Stimulated activated memory B cell treated with anti-CD40 and anti-IgM and Interleukin-4, amounts not matched to agents 10 μg/mL and 1 μg/mL and 100 μg/mL, for 72 hours (primary cell): ENCODE results near the gene GJC2.
"Not testable (repeated sequence)": the region's sequence is repeated elsewhere in the genome, so short reads cannot be mapped to it uniquely, and the experiment has no call there.

ENCODE experiments used
- ATAC-seq: fragments of 150-1000 bp; cut with Tn5 transposase; 2 replicates; pipeline ENCODE4 v1.10.0; 2021
- H3K27ac Mint-ChIP-seq: one replicate; pipeline ENCODE4 v1.8.0; 2022; ENCODE audit warnings: mild to moderate bottlenecking, mixed read lengths
- H3K27me3 Mint-ChIP-seq: one replicate; pipeline ENCODE4 v1.8.0; 2022; ENCODE audit warnings: mixed read lengths
- H3K36me3 Mint-ChIP-seq: one replicate; pipeline ENCODE4 v1.8.0; 2022; ENCODE audit warnings: mixed read lengths
- H3K4me1 Mint-ChIP-seq: one replicate; pipeline ENCODE4 v1.8.0; 2022; ENCODE audit warnings: mixed read lengths
- H3K4me3 Mint-ChIP-seq: one replicate; pipeline ENCODE4 v1.8.0; 2022; ENCODE audit warnings: mild to moderate bottlenecking, moderate library complexity, mixed read lengths
- H3K9me3 Mint-ChIP-seq: one replicate; pipeline ENCODE4 v1.8.0; 2022; ENCODE audit warnings: mixed read lengths

GJC2 gene

DNA sequence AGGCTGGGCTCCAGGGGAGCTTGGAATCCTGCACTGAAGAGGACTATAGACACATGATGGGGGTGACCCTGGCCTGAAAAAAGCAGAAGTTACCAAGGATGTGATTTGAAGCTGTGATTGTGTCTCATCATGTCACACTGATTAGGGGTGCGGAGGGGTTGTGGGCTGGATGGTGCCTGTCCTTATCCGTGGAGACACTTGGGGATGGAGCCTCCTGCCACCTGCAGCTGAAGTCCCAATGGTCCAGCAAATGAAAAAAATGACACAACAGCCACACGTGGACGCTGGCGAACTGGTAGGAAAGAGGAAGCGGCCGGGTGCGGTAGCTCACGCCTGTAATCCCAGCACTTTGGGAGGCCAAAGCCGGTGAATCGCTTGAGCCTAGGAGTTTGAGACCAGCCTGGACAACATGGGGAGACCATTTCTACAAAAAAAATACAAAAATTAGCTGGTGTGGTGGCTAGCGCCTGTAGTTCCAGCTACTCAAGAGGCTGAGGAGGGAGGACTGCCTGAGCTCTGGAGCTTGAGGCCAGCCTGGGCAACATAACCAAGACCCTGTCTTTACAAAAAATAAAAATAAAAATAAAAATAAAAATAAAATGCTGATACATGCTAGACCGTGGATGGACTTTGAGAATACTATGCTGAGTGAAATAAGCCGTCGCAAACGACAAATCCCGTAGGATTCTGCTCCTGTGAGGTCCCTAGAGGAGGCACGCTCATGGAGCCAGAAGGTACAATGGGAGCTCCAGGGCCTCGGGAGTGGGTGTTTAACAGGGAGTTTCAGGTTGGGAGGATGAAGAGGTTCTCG is 15.0 kb downstream of the GJC2 start:
- Mint-ChIP-seq H3K27me3 (no peaks in the 10 kb centered on the region), H3K36me3 (no peaks in the 10 kb centered on the region), H3K4me1 (peaks cover 39% of the 10 kb centered on the region), H3K27ac (peak overlapping the region; percentile 83), H3K9me3 (no peaks in the 10 kb centered on the region), H3K4me3 (peak overlapping the region; percentile 78)
- ATAC-seq: no peak

DNA sequence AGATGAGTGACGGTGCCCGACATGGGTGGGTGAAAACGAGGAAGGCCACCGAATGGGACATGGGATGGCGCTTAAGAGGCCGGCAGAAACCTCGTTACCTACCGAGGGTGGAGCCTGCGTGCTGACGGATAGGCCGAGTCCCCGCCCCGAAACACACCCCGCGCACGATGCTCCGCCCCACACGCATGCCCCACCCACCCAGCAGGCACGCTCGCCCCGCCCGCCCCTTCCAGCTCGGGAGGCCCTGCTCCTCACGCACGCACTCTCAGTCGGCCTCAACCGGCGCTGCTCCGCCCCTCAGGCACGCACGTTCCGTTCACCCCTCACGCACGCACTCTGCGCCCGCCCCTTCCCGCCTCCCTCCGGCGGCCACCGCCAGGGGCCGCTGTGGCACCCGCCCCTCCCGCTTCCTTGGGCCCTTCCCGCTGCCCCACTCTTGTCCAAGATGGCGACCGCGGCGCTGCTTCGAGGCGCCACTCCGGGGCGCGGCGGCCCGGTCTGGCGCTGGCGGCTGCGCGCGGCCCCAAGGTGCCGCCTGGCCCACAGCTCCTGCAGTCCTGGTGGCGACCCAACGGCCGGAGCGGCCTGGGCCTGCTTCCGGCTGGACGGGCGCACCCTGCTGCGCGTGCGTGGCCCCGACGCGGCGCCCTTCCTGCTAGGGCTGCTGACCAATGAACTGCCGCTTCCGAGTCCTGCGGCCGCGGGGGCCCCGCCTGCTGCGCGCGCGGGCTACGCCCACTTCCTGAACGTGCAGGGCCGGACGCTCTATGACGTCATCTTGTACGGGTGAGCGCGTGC is 15.8 kb downstream of the GJC2 start, which contains the start of gene IBA57:
TSS of gene IBA57 (plus strand) at position 433 of the 798 bp plus-strand sequence. CDS start at position 446, 13 bp downstream.
- no peaks in the 10 kb centered on the region for H3K9me3 Mint-ChIP-seq
- H3K36me3 Mint-ChIP-seq: no peaks in the 10 kb centered on the region
- peaks cover 41% of the 10 kb centered on the region for H3K4me1 Mint-ChIP-seq
- H3K27me3 Mint-ChIP-seq: no peaks in the 10 kb centered on the region
- H3K4me3 Mint-ChIP-seq: peak within 1 kb of the TSS; percentile 89
- peak within 1 kb of the TSS; percentile 83 for H3K27ac Mint-ChIP-seq
- peak; percentile 94 for ATAC-seq

DNA sequence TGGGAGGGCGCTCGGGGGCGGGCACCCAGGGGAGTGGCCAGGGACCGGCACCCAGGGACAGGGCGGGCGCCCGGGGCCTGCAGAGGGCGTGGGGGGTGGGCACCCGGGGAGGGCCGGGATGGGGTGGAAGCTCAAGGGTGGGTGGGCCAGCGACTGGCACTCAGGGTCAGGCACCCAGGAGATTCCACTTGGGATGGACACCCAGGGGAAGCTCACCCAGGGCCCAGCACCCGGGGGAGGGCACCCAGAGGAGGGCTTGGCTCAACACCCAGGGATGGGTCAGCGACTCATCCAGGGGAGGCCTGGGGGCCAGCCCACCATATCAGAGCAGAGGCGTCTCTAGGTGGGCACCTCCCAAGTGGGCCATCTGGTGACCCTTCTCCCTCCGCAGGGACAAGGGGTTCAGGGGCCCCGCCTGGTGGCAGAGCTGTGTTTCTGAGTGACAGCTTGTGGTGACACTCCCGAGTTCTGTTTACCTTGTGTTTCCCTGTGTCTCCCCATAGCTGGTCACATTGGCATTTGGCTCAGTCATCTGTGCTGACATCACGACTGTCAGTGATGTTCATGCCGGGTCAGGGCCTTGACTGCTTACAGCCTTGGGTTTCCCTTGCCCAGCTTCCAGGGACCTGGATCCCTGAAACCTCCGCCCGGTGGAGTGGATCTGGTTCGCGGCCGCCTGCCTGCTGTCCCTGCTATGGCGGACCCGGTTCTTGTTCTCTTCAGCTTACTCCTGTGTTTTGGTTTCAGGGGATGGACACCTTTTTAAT is 16.6 kb downstream of the GJC2 start:
- Mint-ChIP-seq H3K4me3 (peak overlapping the region; percentile 89), H3K4me1 (peaks cover 42% of the 10 kb centered on the region), H3K9me3 (no peaks in the 10 kb centered on the region), H3K27me3 (no peaks in the 10 kb centered on the region), H3K36me3 (no peaks in the 10 kb centered on the region), H3K27ac (peak overlapping the region; percentile 83)
- peak; percentile 25 for ATAC-seq

DNA sequence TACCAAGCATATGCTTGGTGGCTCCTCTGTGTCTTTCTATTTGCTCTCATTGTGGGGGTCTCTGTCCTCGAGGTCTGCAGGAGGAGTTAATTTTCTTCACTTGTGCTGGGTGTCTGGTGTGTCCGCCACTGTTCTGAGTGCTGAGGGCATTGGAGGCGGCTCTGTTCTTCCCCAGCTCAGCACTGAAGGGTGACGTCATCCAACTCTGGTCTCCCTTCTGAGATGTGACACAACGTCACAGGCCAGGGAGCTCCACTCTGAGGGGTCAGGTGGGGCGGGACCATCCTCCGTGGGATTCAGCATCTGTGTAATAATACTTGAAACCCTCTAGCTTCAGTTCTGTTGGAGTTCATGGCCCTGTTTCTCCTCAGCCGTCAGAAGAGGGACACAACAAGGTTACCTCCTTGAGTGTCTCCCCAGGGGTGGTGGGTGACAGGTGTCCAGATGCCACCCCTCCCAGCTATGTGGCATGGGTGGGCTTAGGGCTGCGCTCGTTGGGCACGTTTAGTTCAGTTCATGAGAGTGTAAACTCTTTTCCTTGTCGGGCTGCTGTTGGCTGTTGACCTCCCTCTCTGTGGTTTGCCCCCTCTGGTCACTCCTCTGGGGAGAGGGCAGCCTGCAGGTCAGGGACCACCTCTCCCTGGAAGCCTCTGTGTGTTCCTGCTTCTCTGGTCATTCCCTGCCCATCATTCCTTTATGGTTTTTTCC is 19.0 kb downstream of the GJC2 start:
- H3K4me1 Mint-ChIP-seq: peaks cover 59% of the 10 kb centered on the region
- no peak for ATAC-seq
- H3K27me3 Mint-ChIP-seq: no peaks in the 10 kb centered on the region
- H3K4me3 Mint-ChIP-seq: no peak overlapping the region
- no peak overlapping the region for H3K27ac Mint-ChIP-seq
- peaks cover 7% of the 10 kb centered on the region for H3K36me3 Mint-ChIP-seq
- no peaks in the 10 kb centered on the region for H3K9me3 Mint-ChIP-seq

DNA sequence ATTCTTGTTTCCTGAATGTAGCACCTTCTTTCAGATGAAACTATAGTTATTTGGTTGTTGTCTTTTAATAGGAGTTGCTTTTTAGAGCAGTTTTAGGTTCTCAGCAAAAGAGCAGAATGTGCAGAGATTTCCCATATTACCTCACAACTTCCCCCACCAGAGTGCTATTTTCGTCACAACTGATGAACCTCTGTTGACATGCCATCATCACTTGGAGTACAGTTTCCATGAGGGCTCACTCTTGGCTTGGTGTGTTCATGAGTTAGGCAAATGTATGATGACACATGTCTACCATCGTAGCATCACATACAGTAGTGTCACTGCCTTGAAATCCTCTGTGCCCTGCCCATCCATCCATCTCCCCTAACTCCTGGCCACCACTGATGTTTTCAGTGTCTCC is 19.6 kb downstream of the GJC2 start:
- no peaks in the 10 kb centered on the region for H3K27me3 Mint-ChIP-seq
- H3K4me3 Mint-ChIP-seq: no peak overlapping the region
- no peak for ATAC-seq
- H3K9me3 Mint-ChIP-seq: no peaks in the 10 kb centered on the region
- no peak overlapping the region for H3K27ac Mint-ChIP-seq
- peaks cover 55% of the 10 kb centered on the region for H3K4me1 Mint-ChIP-seq
- peaks cover 7% of the 10 kb centered on the region for H3K36me3 Mint-ChIP-seq

DNA sequence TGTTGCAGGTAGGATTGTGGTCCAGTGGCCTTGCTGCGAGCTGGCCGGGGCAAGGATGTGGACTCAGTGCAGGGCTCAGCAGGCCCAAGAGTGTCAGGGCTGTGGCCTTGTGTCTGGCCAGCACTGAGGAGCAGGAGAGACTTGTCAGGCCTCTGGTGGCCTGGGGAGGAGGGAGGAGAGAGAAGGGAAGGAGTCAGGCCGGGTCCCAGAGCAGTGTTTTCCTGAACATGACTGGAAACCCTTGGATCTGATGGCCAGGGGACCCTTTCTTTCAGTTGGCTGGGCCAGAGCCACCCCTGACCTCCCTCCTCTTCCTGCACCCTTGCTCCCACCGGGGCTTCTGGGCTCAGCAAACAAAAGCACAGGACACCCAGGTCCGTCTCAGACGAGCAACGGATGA is 20.9 kb downstream of the GJC2 start:
- no peak for ATAC-seq
- Mint-ChIP-seq H3K4me1 (peaks cover 47% of the 10 kb centered on the region), H3K27me3 (no peaks in the 10 kb centered on the region), H3K36me3 (peaks cover 7% of the 10 kb centered on the region), H3K4me3 (no peak overlapping the region), H3K9me3 (no peaks in the 10 kb centered on the region), H3K27ac (no peak overlapping the region)

DNA sequence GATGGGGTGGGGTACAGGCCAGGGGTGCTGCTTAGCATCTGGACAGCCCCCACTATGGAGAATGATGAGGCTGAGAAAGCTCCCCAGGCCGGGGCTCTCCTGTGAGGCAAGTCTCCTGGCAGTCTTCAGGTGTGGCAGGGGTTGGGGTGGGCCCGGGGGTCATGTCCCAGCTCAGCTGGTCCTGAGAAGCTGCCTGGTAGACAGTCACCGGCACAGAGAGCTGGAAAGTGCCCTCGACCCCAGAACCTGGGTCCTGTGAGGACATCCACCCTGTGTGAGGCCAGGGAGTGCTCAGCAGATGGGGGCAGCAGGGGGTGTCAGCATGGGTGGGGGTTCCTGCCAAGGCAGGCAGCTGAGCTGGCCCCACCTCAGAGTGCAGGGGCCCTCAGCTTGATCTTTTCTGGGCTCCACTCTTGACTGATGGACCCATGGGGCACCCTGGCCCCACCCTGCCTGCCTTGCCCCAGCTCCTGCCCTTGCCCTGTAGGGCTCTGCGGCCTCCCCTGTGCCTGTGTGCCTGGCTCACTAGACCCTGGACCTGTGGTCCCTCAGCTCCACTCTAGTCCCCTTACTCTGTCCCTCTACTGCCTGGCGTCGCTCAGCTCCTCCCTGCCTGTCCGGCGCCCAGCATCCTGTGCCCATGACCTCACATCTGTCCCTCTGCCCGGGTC is 21.6 kb downstream of the GJC2 start:
- no peak overlapping the region for H3K4me3 Mint-ChIP-seq
- no peaks in the 10 kb centered on the region for H3K27me3 Mint-ChIP-seq
- H3K36me3 Mint-ChIP-seq: peaks cover 7% of the 10 kb centered on the region
- ATAC-seq: no peak
- peak overlapping the region; percentile 48 for H3K27ac Mint-ChIP-seq
- H3K4me1 Mint-ChIP-seq: peaks cover 47% of the 10 kb centered on the region
- no peaks in the 10 kb centered on the region for H3K9me3 Mint-ChIP-seq

DNA sequence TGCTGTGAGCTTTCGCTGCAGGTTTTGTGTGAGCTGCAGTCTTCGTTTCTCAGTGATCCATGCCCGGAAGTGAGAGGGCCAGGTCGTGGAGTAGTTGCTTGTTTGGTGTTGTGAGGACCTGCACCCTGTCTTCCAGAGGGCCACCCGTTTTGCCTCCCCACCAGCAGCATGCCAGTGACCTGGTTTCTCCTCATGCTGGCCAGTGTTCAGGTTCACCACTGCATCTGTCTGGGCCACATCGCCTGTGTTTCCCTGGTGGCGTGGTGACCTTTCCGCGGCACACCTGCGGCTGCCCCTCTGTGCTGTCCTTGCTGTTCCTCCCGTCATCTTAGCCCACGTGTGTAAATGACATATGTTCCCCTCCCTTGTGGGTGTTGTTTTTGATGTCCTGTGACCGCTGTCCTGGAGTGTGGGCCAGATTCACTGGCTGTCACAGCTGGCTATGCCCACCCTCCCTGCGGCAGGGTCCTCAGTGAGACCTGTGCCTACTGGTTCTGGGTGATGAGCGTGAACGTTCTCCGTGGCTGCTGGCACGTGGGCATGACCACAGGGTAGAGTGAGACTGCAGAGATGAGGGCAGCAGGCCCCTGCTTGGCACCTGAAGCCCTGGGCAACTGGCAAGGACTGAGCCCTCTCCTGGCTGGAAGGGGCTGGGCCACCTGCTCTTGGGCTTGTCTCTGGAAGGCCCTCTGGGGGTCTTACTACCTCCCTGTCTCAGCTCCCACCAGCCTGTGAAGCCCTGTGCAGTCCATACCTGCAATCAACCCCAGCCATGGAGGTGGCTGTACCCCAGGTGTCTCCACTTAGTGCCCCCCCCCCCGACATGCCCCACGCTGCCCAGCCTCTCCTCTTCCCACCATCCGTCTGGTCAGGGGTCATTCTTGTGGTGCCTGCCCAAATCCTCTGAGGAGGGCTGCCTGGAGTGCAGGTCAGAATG is 23.1 kb downstream of the GJC2 start:
- no peak overlapping the region for H3K27ac Mint-ChIP-seq
- peaks cover 37% of the 10 kb centered on the region for H3K4me1 Mint-ChIP-seq
- no peak overlapping the region for H3K4me3 Mint-ChIP-seq
- no peaks in the 10 kb centered on the region for H3K27me3 Mint-ChIP-seq
- peaks cover 7% of the 10 kb centered on the region for H3K36me3 Mint-ChIP-seq
- ATAC-seq: no peak
- no peaks in the 10 kb centered on the region for H3K9me3 Mint-ChIP-seq

DNA sequence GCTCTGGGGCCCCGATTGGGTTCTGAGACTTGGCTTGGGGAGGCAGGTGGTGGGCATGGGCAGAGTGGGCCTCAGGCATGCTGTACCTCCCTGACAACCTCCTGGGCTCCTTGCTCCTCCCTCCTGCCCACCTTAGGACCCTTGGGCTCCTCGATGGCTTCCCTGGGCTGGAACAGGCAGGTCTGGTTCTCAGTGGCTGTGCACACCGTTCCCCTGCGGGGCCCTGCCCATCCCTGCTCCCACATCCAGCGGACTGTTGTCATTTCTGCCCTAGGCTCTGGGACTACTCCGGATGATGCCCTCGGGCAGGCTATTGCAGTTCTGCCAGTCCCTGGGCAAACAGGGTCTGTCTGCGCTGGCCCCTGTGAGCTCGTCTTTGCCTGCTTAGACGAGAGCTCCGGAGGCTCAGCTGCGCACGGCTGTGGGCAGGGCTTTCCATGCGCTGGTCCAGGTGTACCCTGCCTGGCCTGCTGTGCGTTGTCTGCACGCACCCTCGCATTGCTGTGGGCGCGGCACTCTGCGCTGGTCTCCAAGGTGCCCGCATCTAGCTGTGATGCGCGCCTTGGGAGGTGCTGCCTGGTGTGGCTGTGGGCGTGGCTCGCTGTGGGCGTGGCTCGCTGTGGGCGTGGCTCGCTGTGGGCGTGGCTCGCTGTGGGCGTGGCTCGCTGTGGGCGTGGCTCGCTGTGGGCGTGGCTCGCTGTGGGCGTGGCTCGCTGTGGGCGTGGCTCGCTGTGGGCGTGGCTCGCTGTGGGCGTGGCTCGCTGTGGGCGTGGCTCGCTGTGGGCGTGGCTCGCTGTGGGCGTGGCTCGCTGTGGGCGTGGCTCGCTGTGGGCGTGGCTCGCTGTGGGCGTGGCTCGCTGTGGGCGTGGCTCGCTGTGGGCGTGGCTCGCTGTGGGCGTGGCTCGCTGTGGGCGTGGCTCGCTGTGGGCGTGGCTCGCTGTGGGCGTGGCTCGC is 24.1 kb downstream of the GJC2 start:
- H3K4me3 Mint-ChIP-seq, H3K27ac Mint-ChIP-seq, H3K27me3 Mint-ChIP-seq, ATAC-seq, H3K9me3 Mint-ChIP-seq: not testable (repeated sequence)
- Mint-ChIP-seq H3K4me1 (peaks cover 30% of the 10 kb centered on the region), H3K36me3 (peaks cover 14% of the 10 kb centered on the region)

DNA sequence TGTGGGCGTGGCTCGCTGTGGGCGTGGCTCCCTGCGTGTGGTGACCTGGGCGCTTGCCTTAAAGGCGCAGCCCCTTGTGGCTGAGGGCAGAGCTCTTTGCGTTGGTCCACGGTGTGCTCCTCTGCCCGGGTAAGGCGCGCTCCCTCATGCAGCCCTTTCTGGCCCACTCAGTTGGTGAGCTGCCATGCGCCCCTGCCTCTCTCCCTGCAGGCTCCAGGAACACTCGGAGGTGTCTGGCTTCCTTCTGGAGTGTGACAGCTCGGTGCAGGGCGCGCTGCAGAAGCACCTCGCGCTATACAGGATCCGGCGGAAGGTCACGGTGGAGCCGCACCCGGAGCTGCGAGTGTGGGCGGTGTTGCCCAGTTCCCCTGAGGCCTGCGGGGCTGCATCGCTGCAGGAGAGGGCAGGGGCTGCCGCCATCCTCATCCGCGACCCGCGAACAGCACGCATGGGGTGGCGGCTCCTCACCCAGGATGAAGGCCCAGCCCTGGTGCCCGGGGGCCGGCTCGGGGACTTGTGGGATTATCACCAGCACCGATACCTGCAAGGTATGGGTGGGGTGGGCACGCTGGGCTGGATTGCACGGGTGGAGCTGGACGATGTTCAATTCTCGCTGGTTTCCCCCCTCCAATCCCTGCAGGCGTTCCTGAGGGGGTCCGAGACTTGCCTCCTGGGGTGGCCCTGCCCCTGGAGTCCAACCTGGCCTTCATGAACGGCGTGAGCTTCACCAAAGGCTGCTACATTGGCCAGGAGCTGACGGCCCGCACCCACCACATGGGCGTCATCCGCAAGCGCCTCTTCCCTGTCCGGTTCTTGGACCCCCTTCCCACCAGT is 25.0 kb downstream of the GJC2 start:
- H3K4me3 Mint-ChIP-seq: no peak overlapping the region
- ATAC-seq: no peak
- H3K27ac Mint-ChIP-seq: no peak overlapping the region
- peaks cover 21% of the 10 kb centered on the region for H3K4me1 Mint-ChIP-seq
- peaks cover 14% of the 10 kb centered on the region for H3K36me3 Mint-ChIP-seq
- no peaks in the 10 kb centered on the region for H3K27me3 Mint-ChIP-seq
- H3K9me3 Mint-ChIP-seq: no peaks in the 10 kb centered on the region

DNA sequence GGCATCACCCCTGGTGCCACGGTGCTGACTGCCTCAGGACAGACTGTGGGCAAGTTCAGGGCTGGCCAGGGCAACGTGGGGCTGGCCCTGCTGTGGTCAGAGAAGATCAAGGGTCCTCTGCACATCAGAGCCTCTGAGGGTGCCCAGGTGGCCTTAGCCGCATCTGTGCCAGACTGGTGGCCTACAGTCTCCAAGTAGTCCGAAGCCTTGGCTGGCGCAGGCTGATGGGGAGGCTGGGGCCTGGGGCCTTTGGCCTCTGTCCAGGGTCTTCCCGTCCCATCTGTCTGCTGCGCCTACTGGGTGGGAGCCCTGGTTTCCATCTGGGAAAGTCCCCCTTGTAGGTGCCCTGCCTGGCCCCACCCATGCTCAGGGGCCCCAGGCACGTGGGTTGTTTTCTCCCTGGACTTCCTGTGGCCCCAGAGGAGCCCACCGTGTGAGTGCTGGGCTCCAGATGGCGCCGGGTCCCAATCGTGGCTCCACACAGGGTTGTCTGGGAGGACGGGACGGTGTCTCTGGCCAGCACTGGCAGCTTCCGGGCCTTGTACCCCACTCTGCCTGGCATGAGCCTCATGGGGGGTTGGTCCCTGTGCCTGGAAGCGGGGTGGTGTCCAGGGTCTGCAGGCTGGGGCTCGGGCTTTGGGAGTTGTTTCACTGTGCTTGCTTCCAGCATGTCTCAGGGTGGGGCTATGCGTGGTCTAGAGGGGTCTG is 25.7 kb downstream of the GJC2 start:
- H3K4me3 Mint-ChIP-seq: no peak overlapping the region
- H3K9me3 Mint-ChIP-seq: no peaks in the 10 kb centered on the region
- no peak overlapping the region for H3K27ac Mint-ChIP-seq
- peaks cover 18% of the 10 kb centered on the region for H3K4me1 Mint-ChIP-seq
- peaks cover 14% of the 10 kb centered on the region for H3K36me3 Mint-ChIP-seq
- no peak for ATAC-seq
- H3K27me3 Mint-ChIP-seq: no peaks in the 10 kb centered on the region
